Panc1 (cell line): Measurements from ENCODE around the gene BRAT1. TPM values are rescaled to one million over a fixed set of nuclear protein-coding genes. Genes with fewer than 3 reads are reported as not detected.

Source experiments
- ATAC-seq: fragments of 200-7000 bp; cut with Tn5 transposase; 2 replicates; pipeline ENCODE4 v1.9.1; 2020; ENCODE audit warnings: mild to moderate bottlenecking, moderate library complexity
- BruUV-seq: library from RNA; stranded (reverse); fragments of 400-500 nt; replicated peaks from 2 replicates; lab custom pipeline; 2021; lab: Mats Ljungman, UMichigan
- CTCF ChIA-PET: fragments of 300-600 bp; sonication (Branson Sonifier 250); formaldehyde crosslinking; loops from one replicate; lab custom pipeline; 2022; ENCODE audit warnings: antibody characterized with exemption; lab: Charles Lee
- POLR2A ChIA-PET: fragments of 300-600 bp; sonication (Branson Sonifier 250); formaldehyde crosslinking; loops from one replicate; lab custom pipeline; 2022; ENCODE audit warnings: antibody characterized with exemption; lab: Charles Lee
- DNase-seq: peaks from one replicate; pipeline ENCODE4 v3.0.0-alpha.2; 2010; ENCODE audit warnings: low read depth, low spot score
- H3K27ac ChIP-seq: 2 replicates; pipeline ENCODE4 v1.5.1; 2011; ENCODE audit warnings: mild to moderate bottlenecking, low read length, inconsistent platforms
- H3K27me3 ChIP-seq: fragments of 200-500 bp; sonication (Bioruptor generic); 2 replicates; pipeline ENCODE4 v1.6.0; 2014; ENCODE audit warnings: low read length, inconsistent platforms; ENCODE audit not compliant: control insufficient read depth, insufficient read depth
- H3K36me3 ChIP-seq: fragments of 200-500 bp; sonication (Bioruptor generic); 2 replicates; pipeline ENCODE4 v1.5.1; 2014; ENCODE audit warnings: inconsistent platforms, mild to moderate bottlenecking, low read length, moderate library complexity; ENCODE audit not compliant: control insufficient read depth, insufficient read depth
- H3K4me1 ChIP-seq: 2 replicates; pipeline ENCODE4 v1.5.1; 2011; ENCODE audit warnings: inconsistent platforms, mild to moderate bottlenecking, low read length, moderate library complexity; ENCODE audit not compliant: control insufficient read depth, insufficient read depth
- H3K4me3 ChIP-seq, 2 experiments: 2 replicates each; pipeline ENCODE4 v1.5.1; 2011 to 2012; ENCODE audit warnings: low read depth in 2 of 2, low read length in 2 of 2, mild to moderate bottlenecking in 2 of 2, inconsistent platforms in 1 of 2, moderate library complexity in 1 of 2
- H3K9me3 ChIP-seq: fragments of 200-500 bp; sonication (Bioruptor generic); 2 replicates; pipeline ENCODE4 v1.5.1; 2014; ENCODE audit warnings: low read depth, mild to moderate bottlenecking, inconsistent platforms, low read length, moderate library complexity; ENCODE audit not compliant: control insufficient read depth, insufficient read depth
- CTCF ChIP-seq: fragments of 450-650 bp; IDR thresholded peaks from 2 replicates; pipeline ENCODE4 v1.5.1; 2017; ENCODE audit warnings: mild to moderate bottlenecking
- POLR2AphosphoS5 ChIP-seq: IDR thresholded peaks from 2 replicates; pipeline ENCODE4 v1.6.1; 2012; ENCODE audit warnings: mild to moderate bottlenecking, low read depth, low read length, moderate library complexity
- REST ChIP-seq, 2 experiments: IDR thresholded peaks; 2 replicates each; pipeline ENCODE4 v1.6.1; 2011 to 2012; ENCODE audit warnings: low read depth in 2 of 2, control low read depth in 1 of 2, low read length in 1 of 2, mild to moderate bottlenecking in 1 of 2, moderate library complexity in 1 of 2; ENCODE audit not compliant: insufficient read depth in 1 of 2
- SIN3A ChIP-seq: IDR thresholded peaks from 2 replicates; pipeline ENCODE4 v1.6.1; 2012; ENCODE audit warnings: low read depth, mild to moderate bottlenecking, low read length, moderate library complexity, borderline replicate concordance; ENCODE audit not compliant: insufficient read depth
- TCF7L2 ChIP-seq: IDR thresholded peaks from 2 replicates; pipeline ENCODE4 v1.6.1; 2011; ENCODE audit warnings: mild to moderate bottlenecking, low read depth, low read length, inconsistent platforms
- in situ Hi-C: cut with HindIII; loops from 2 replicates; pipeline ENCODE4 v1.10.0; 2016; ENCODE audit warnings: low sequenced_read_pairs, low pct_unique_long_range_greater_than_20kb
- intact Hi-C: fragments of 100-400 bp; cut with micrococcal nuclease; formaldehyde crosslinking; loops from one replicate; pipeline ENCODE4 v1.10.0; 2022; ENCODE audit not compliant: unreplicated experiment
- total RNA-seq: library from RNA; stranded (reverse); gene quantifications from one replicate; pipeline ENCODE4 v1.2.1, GENCODE V29; 2021; ENCODE audit not compliant: unreplicated experiment

BRAT1 gene
- total RNA-seq, 1 experiment from 2014 or later = 76.9 TPM

GRCh38 chr7:2594599-2594998, 39.3 kb upstream of the BRAT1 start:
- no peaks in the 10 kb centered on the region for H3K4me1 ChIP-seq
- ChIA-PET CTCF (no interaction called here), POLR2A (no interaction called here)
- TF ChIP-seq TCF7L2 = no peak
- TF ChIP-seq SIN3A = no peak
- no peak for TF ChIP-seq CTCF
- no peak for TF ChIP-seq REST (IDR thresholded peaks at IDR 0.05; ENCODE audit: insufficient read depth in 1 of 2, low read depth in 2 of 2, low read length in 1 of 2)
- no peak for TF ChIP-seq POLR2AphosphoS5
- intact Hi-C loops (no loop called here), in situ Hi-C loops (no loop called here)
- no TSS peak for BruUV-seq
- no peak overlapping the region for H3K4me3 ChIP-seq
- DNase-seq (no peak), ATAC-seq (no peak)
- peaks cover 4% of the 10 kb centered on the region; the same call in 1 of the 2 replicates for H3K36me3 ChIP-seq
- H3K27me3 ChIP-seq = no peaks in the 10 kb centered on the region
- H3K27ac ChIP-seq = no peak overlapping the region
- no peaks in the 10 kb centered on the region for H3K9me3 ChIP-seq

GRCh38 chr7:2593036-2593727, 37.9 kb upstream of the BRAT1 start:
- H3K27ac ChIP-seq = no peak overlapping the region
- DNase-seq (no peak), ATAC-seq (no peak)
- H3K9me3 ChIP-seq = no peaks in the 10 kb centered on the region
- POLR2A ChIA-PET = no interaction called here
- no peak for TF ChIP-seq TCF7L2
- no peak for TF ChIP-seq POLR2AphosphoS5
- TF ChIP-seq REST (IDR thresholded peaks at IDR 0.05; ENCODE audit: insufficient read depth in 1 of 2, low read depth in 2 of 2, low read length in 1 of 2) = no peak
- TF ChIP-seq SIN3A = no peak
- no peak for TF ChIP-seq CTCF
- H3K4me1 ChIP-seq = no peaks in the 10 kb centered on the region
- intact Hi-C loops = no loop called here
- in situ Hi-C loops = no loop called here
- no peaks in the 10 kb centered on the region for H3K27me3 ChIP-seq
- CTCF ChIA-PET = no interaction called here
- peaks cover 4% of the 10 kb centered on the region; the same call in 1 of the 2 replicates for H3K36me3 ChIP-seq
- no peak overlapping the region for H3K4me3 ChIP-seq
- no TSS peak for BruUV-seq
